DMS153 treated with DMSO at 0.1 percent for 48 hours (cell line): ENCODE measurements around the gene TMEM184A.
A peak's percentile ranks its signal among the peaks of the same experiment; 100 is the strongest.

Source experiments
- DNase-seq: peaks from one replicate; lab custom pipeline; 2025; ENCODE audit not compliant: unreplicated experiment; lab: John Stamatoyannopoulos, UW

TMEM184A gene

DNA sequence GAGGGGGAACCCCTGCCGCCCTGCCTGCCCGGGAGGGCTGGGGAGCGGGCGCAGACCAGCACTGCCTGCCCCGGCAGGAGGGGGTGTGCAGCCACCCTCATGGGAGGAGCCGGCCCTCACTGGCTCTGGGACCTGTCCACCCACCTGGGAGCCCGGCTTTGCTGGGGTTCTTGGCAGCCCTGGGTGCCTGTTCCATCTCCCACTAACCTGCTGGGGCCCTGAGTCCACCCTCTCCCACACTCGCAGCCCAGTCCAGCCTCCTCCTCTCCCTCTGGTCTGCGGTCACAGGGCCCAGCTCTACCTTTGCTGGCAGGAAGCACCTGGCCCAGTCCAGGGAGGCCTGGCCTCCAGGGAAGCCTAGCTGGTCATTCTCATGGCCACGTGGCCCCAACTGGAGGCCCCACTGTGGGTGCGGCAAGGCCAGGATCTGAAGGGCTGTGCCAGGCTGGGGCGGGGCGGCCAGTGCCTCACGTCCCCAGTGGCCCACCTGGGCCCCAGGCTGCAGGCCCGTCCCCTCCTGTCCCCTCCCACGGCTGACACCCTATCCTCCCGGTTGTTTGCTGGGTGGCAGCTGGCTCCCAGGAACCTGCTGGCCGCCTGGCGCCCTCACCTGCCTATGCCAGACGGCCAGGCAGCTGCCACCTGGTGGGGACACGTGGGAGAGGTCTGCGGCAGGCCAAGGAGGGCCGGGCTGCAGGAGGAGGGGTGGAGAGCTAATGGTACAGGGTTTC, at the start of gene TMEM184A:
TMEM184A (minus strand) TSS at position 393 of the 731 bp plus-strand sequence. CDS start 721 bp downstream, outside the sequence.
- peak; percentile 97 for DNase-seq

- no peak for DNase-seq
Measured at GRCh38 chr7:1604383-1604782, 48.4 kb upstream of the TMEM184A start.

DNA sequence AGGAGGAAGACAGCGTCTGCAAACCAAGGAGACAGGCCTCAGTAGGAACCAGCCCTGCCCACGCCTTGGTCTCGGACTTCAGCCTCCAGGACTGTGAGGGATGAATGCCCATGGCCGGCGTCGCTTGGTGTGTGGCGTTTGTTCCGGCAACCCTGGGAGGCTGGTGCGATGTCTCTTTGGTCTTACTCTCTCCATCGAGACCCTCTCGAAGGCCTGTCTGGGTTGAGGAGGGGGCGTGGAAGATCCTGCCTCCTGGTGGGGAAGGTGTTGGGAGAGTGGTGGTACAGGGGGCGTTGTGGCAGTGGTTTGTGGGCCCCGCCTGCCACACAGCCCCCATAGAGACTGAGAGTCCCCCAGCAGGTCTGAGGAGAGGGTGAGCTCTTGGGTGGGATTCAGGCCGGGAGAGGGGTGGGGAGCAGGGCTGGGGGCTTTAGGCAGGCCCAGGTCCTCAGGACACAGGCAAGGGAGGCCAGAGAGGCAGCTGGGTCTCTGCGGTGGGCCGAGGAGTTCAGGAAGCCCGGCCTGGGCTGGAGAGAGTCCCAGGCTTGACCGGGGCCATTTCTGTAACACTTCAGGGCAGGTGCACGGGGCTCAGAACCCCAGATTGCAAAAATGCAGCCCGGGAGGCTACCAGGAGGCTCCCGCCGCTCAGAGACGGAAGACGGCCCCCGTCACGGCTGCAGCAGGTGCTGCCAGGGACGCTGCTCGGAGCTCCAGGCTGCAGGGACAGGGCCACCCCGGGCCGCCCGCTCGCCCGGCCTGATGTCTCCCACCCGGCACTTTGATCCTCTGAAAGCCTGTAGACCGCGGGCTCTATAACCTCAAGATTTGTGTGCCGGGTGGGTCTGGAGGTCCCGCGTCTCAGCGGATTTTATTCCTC, 47.6 kb upstream of the TMEM184A start:
- DNase-seq, result no peak

DNA sequence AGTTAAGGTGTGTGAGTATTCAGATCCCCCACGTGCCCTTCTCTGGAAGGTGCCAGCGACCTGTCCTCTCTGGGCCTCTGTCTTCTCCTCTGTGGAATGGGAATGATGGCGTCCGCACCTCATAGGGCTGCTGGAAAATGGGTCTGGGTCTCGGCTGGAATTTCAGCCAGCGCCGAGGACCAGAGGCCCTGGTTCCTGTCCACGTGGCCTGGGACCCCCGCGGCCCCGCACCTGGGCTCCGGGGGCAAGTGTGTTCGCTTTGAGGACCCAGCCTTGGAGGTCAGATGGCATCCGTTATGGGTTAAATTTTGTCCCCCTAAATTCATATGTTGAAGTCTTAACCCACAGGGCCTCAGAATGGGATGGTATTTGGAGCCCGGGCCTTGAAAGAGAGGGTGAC, 46.4 kb upstream of the TMEM184A start:
- DNase-seq, result no peak

- DNase-seq, result no peak
Measured at GRCh38 chr7:1601956-1602355, 46.0 kb upstream of the TMEM184A start.

- no peak for DNase-seq
Measured at GRCh38 chr7:1599640-1600395, 43.8 kb upstream of the TMEM184A start.

DNA sequence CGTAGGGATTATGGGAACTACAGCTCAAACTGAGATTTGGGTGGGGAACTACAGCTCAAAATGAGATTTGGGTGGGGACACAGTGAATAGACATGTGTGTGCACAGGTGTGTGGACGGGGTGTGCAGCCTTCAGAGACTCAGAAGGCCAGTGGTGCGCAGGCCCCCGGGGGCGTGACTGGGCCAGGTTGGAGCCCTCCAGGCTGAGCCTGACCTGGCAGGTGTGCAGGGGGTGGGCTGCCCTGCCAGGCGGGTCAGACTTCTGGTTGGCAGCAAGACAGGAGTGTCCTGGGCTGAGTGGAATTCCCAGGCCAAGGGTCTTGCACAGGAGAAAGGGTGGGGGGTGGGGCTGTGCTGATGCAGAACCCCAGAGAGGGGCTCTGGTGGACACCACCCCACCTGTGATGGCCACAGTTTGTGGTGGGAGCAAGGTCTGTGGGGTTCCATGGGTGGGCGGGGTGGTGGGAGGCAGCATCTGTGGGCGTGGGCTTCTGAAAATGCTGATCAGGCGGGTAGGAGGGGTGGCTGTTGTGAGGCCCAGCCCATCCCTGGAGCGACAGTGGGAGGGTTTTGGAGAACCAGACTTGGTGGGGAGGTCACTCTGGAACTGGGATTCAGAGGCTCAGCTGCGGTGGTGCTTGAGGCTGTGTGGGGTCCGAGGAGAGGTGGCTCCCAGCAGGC, 43.1 kb upstream of the TMEM184A start:
- no peak for DNase-seq

GRCh38 chr7:1598286-1598685, 42.3 kb upstream of the TMEM184A start:
- no peak for DNase-seq

DNA sequence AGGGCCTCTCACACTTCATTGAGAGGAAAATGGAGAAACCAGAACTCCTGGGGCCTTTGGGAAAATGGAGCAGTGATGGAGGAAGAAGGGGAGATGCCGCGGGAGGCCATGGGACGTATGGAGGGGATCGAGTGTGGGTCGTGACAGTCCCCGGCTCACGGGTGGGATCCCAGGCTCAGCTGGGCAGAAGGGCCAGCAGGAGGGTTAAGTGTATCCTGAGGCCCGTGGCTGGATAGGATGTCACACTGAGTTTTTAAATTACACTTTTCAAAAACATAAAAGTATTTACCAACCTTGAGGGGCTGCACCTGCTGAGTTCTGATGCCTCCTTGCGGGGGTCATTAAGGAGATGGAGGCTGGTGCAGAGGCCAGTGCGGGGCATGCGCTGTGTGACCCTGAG, 41.8 kb upstream of the TMEM184A start:
- DNase-seq, result no peak

- DNase-seq, result no peak
Measured at GRCh38 chr7:1597066-1597760, 41.2 kb upstream of the TMEM184A start.

GRCh38 chr7:1596181-1597043, 40.4 kb upstream of the TMEM184A start:
- no peak for DNase-seq

DNA sequence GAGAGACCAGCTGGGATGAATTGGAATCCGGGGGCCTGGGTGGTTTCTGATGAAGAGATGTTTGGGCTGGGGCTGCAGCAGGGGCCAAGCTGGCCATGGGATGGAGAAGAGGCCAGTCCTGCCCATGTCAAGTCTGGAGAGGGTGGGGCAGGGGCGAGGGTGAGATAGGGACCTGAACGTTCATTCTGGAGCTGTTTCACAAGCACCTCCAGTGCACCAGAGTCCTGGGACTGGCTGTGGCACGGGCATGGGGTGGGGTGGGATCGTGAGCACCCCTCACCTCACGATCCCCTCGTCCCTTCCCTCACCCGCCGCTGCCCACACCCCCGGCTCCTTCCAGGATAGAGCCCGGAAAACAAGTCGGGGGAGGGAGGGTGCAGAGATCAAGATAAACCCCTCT, 39.6 kb upstream of the TMEM184A start:
- DNase-seq, result no peak

DNA sequence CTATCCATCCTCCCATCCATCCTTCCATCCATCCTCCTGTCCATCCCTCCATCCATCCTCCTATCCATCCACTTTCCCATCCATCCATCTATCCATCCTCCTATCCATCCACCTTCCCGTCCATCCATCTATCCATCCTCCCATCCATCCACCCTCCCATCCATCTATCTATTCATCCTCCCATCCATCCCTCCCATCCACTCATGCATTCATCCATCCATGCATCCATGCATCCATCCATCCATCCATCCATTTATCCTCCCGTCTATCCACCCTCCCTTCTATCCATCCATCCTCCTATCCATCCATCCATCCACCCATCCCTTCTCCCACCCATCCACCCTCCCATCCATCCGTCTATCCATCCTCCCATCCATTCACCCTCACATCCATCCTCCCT, 39.0 kb upstream of the TMEM184A start:
- DNase-seq, result no peak

DNA sequence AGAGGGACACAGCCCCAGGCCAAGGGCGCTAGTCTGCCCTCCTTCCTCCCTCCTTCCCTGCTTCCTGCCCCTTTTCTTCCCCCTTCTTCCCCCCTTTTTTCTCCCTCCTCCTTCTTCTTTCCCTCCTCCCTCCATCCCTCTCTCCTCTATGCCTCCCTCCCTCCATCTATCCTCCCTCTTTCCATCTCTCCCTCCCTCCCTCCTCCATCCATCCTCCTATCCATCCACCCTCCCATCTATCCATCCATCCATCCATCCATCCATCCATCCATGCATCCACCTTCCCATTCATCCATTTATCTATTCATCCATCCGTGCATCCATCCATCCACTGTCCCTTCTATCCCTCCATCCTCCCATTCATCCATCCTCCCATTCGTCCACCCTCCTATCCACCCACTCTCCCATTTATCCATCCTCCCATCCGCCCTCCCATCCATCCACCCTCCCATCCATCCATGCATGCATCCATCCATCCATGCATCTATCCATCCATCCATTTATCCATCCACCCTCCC, 38.0 kb upstream of the TMEM184A start:
- no peak for DNase-seq

- DNase-seq, result no peak
Measured at GRCh38 chr7:1593091-1593866, 37.3 kb upstream of the TMEM184A start.

DNA sequence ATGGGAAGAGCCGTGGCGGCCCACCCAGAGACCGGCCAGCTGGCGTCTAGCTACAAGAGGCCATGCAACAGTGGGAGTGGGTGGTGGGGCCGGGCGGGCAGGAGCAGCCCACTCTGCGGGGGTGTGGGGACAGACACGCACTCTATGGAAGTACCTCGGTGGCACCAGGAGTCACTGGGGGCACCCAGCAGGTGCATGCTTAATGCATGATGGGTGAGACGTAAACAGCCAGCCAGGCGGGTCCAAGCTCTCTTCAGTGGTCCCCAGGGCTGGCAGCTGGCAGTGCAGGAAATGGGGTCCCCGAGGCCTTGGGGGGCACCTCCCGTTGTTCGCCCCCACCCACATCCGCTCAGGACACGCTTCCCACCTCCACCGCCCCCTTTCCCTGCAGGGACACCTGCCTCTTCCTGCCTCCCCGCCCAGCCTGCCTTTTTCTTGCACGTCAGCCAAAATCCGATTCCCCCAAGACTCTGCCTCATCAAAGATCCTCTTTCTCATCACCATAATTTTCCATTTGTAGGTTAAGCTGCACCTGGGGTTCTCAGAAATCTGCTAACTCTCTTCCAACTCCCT, 36.4 kb upstream of the TMEM184A start:
- DNase-seq, result no peak

DNA sequence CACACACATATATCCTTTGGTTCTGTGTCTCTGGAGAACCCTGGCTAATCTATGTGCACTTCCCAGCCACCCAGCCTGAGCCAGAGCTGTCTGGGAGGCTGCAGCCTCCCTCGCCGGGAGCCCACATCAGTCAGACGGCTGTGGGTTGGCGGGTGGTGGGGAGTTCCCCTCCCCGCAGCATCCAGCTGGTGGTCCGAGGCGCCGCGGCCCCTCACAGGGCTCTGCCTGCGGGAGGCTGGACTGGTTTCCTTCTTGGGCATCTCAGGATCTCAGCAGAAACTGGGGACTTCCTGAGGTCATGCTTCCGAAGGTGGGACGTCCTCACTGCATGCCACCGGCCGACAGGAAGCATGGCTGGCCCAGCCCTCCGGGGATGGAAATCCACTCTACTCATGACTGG, 35.9 kb upstream of the TMEM184A start:
- no peak for DNase-seq

GRCh38 chr7:1591396-1591795, 35.4 kb upstream of the TMEM184A start:
- no peak for DNase-seq
